GM23338 (cell line): ENCODE results near the gene FBXW11. TPM values are rescaled to one million over a fixed set of nuclear protein-coding genes. Genes with fewer than 3 reads are reported as not detected.

Experiments used
- ETS1 ChIP-seq: IDR thresholded peaks from 2 replicates; pipeline ENCODE4 v1.6.1; 2016; ENCODE audit warnings: antibody characterized with exemption
- EZH2phosphoT487 ChIP-seq: fragments of 200-600 bp; sonication (generic); IDR thresholded peaks from one replicate; pipeline ENCODE4 v1.8.1; 2018; ENCODE audit warnings: antibody characterized with exemption; ENCODE audit not compliant: unreplicated experiment
- JUNB ChIP-seq: IDR thresholded peaks from one replicate; pipeline ENCODE4 v1.6.1; 2016; ENCODE audit warnings: antibody characterized with exemption; ENCODE audit not compliant: unreplicated experiment
- NANOG ChIP-seq: IDR thresholded peaks from 2 replicates; pipeline ENCODE4 v1.6.1; 2016; ENCODE audit warnings: antibody characterized with exemption, borderline replicate concordance
- STAT1 ChIP-seq: IDR thresholded peaks from one replicate; pipeline ENCODE4 v1.6.1; 2016; ENCODE audit warnings: antibody characterized with exemption; ENCODE audit not compliant: unreplicated experiment
- ZNF114 ChIP-seq: fragments of 250-450 bp; sonication (Bioruptor Pico); IDR thresholded peaks from 2 replicates; pipeline ENCODE4 v1.5.0; 2020; ENCODE audit warnings: mild to moderate bottlenecking, moderate library complexity
- polyA plus RNA-seq: library from polyadenylated mRNA; unstranded; fragments of >200 nt; fragmentation: Nextera tagmentation; extraction: Ambion mirVana; gene quantifications from 2 replicates; pipeline ENCODE4 v1.2.1, GENCODE V29; 2016
- total RNA-seq: library from RNA; depleted of rRNA; stranded (reverse); fragments of >200 nt; shearing (Covaris generic); gene quantifications from 2 replicates; pipeline ENCODE4 v1.2.3, GENCODE V29; 2014
- TF ChIP-seq, protein P1 (sequence below): fragments of 250-450 bp; sonication (Bioruptor Pico); IDR thresholded peaks from 2 replicates; pipeline ENCODE4 v1.5.0; 2020; ENCODE audit warnings: mild to moderate bottlenecking, moderate library complexity
- TF ChIP-seq, protein P2 (sequence below): IDR thresholded peaks from one replicate; pipeline ENCODE4 v1.6.1; 2018; ENCODE audit warnings: antibody characterized with exemption; ENCODE audit not compliant: unreplicated experiment

FBXW11 gene
- total and polyA plus RNA-seq, 2 experiments from 2014 or later = 45.0 to 88.0 TPM

DNA sequence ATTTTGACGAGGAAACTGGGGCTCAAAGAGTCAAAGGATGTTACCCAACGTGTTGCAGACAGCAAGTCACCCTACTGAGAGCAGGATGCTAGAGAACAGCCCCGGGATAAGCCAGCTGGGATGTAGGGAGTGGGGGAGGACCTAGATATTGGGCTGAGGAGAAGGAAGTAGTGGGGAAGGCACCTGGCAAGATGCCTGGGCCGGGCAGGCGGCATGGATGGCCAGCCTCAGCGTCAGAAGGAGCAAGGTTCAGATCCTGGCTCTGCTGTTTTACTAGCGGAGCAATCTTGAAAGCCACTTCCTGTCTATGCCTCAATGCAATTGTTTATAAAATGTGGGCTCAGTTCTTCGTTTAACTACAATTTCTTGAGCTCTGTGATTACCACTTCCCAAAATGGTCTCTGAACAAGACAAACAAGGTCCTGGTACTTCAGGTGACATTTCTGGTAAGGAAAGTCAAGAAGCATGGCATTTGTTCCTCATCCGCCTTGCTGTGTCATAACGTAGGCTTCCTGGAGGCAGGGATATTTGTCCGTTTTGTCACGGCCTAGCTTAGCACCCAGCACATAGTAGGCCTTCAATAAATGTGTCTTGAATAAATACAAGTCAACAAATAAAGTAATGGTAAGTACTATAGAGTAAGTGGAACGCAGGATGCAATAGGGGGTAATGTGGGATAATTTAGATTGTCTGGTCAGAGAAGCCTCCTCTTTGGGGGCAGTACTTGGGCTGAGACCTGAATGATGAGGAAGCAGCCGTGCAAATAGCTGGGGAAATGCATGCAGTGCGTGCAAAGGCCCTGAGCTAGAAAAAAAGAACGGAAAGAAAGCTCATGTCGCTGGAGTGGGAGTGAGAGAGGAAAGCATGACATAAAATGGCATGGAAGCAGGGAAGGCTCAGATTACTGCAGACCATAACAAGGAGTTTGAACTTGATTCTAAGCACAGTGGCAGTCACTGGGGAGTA, 150.4 kb downstream of the FBXW11 start (continued):
- TF ChIP-seq, protein P1, sequence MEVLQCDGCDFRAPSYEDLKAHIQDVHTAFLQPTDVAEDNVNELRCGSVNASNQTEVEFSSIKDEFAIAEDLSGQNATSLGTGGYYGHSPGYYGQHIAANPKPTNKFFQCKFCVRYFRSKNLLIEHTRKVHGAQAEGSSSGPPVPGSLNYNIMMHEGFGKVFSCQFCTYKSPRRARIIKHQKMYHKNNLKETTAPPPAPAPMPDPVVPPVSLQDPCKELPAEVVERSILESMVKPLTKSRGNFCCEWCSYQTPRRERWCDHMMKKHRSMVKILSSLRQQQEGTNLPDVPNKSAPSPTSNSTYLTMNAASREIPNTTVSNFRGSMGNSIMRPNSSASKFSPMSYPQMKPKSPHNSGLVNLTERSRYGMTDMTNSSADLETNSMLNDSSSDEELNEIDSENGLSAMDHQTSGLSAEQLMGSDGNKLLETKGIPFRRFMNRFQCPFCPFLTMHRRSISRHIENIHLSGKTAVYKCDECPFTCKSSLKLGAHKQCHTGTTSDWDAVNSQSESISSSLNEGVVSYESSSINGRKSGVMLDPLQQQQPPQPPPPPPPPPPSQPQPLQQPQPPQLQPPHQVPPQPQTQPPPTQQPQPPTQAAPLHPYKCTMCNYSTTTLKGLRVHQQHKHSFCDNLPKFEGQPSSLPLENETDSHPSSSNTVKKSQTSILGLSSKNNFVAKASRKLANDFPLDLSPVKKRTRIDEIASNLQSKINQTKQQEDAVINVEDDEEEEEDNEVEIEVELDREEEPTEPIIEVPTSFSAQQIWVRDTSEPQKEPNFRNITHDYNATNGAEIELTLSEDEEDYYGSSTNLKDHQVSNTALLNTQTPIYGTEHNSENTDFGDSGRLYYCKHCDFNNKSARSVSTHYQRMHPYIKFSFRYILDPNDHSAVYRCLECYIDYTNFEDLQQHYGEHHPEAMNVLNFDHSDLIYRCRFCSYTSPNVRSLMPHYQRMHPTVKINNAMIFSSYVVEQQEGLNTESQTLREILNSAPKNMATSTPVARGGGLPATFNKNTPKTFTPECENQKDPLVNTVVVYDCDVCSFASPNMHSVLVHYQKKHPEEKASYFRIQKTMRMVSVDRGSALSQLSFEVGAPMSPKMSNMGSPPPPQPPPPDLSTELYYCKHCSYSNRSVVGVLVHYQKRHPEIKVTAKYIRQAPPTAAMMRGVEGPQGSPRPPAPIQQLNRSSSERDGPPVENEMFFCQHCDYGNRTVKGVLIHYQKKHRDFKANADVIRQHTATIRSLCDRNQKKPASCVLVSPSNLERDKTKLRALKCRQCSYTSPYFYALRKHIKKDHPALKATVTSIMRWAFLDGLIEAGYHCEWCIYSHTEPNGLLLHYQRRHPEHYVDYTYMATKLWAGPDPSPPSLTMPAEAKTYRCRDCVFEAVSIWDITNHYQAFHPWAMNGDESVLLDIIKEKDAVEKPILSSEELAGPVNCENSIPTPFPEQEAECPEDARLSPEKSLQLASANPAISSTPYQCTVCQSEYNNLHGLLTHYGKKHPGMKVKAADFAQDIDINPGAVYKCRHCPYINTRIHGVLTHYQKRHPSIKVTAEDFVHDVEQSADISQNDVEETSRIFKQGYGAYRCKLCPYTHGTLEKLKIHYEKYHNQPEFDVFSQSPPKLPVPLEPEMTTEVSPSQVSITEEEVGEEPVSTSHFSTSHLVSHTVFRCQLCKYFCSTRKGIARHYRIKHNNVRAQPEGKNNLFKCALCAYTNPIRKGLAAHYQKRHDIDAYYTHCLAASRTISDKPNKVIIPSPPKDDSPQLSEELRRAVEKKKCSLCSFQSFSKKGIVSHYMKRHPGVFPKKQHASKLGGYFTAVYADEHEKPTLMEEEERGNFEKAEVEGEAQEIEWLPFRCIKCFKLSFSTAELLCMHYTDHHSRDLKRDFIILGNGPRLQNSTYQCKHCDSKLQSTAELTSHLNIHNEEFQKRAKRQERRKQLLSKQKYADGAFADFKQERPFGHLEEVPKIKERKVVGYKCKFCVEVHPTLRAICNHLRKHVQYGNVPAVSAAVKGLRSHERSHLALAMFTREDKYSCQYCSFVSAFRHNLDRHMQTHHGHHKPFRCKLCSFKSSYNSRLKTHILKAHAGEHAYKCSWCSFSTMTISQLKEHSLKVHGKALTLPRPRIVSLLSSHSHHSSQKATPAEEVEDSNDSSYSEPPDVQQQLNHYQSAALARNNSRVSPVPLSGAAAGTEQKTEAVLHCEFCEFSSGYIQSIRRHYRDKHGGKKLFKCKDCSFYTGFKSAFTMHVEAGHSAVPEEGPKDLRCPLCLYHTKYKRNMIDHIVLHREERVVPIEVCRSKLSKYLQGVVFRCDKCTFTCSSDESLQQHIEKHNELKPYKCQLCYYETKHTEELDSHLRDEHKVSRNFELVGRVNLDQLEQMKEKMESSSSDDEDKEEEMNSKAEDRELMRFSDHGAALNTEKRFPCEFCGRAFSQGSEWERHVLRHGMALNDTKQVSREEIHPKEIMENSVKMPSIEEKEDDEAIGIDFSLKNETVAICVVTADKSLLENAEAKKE (CRISPR knock-in tag) = no peak
- TF ChIP-seq EZH2phosphoT487 (no peak), NANOG (no peak), STAT1 (no peak), ETS1 (no peak), ZNF114 (no peak), JUNB (no peak)
- TF ChIP-seq, protein P2, sequence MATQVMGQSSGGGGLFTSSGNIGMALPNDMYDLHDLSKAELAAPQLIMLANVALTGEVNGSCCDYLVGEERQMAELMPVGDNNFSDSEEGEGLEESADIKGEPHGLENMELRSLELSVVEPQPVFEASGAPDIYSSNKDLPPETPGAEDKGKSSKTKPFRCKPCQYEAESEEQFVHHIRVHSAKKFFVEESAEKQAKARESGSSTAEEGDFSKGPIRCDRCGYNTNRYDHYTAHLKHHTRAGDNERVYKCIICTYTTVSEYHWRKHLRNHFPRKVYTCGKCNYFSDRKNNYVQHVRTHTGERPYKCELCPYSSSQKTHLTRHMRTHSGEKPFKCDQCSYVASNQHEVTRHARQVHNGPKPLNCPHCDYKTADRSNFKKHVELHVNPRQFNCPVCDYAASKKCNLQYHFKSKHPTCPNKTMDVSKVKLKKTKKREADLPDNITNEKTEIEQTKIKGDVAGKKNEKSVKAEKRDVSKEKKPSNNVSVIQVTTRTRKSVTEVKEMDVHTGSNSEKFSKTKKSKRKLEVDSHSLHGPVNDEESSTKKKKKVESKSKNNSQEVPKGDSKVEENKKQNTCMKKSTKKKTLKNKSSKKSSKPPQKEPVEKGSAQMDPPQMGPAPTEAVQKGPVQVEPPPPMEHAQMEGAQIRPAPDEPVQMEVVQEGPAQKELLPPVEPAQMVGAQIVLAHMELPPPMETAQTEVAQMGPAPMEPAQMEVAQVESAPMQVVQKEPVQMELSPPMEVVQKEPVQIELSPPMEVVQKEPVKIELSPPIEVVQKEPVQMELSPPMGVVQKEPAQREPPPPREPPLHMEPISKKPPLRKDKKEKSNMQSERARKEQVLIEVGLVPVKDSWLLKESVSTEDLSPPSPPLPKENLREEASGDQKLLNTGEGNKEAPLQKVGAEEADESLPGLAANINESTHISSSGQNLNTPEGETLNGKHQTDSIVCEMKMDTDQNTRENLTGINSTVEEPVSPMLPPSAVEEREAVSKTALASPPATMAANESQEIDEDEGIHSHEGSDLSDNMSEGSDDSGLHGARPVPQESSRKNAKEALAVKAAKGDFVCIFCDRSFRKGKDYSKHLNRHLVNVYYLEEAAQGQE = no peak
